Activated CD8-positive, alpha-beta memory T cell treated with anti-CD3 and anti-CD28 coated beads, Interleukin-2, amount 10 ng/mL, durations not matched to agents 7 days and 5 days (primary cell): ENCODE results near the gene TMEM233. TPM values are rescaled to one million over a fixed set of nuclear protein-coding genes. Genes with fewer than 3 reads are reported as not detected.
"Not testable (repeated sequence)": the region's sequence is repeated elsewhere in the genome, so short reads cannot be mapped to it uniquely, and the experiment has no call there.

Experiments
- ATAC-seq: fragments of 150-1000 bp; cut with Tn5 transposase; one replicate; pipeline ENCODE4 v1.10.0; 2021; ENCODE audit warnings: moderate library complexity
- CTCF ChIA-PET: fragments of 350-600 bp; sonication (Branson Sonifier 250); formaldehyde crosslinking; loops from one replicate; lab custom pipeline; 2021; ENCODE audit warnings: antibody characterized with exemption; lab: Charles Lee
- DNase-seq: peaks from one replicate; pipeline ENCODE4 v3.0.0-alpha.2; 2020
- H3K27ac Mint-ChIP-seq: one replicate; pipeline ENCODE4 v1.8.0; 2021; ENCODE audit warnings: mild to moderate bottlenecking, mixed read lengths
- H3K27me3 Mint-ChIP-seq: one replicate; pipeline ENCODE4 v1.8.0; 2021; ENCODE audit warnings: mixed read lengths
- H3K36me3 Mint-ChIP-seq: one replicate; pipeline ENCODE4 v1.8.0; 2021; ENCODE audit warnings: mild to moderate bottlenecking, mixed read lengths
- H3K4me1 Mint-ChIP-seq: one replicate; pipeline ENCODE4 v1.8.0; 2021; ENCODE audit warnings: mixed read lengths
- H3K4me3 Mint-ChIP-seq: one replicate; pipeline ENCODE4 v1.8.0; 2021; ENCODE audit warnings: mild to moderate bottlenecking, moderate library complexity, mixed read lengths
- H3K9me3 Mint-ChIP-seq: one replicate; pipeline ENCODE4 v1.8.0; 2022; ENCODE audit warnings: low read depth, mixed read lengths
- total RNA-seq, 2 experiments: library from RNA; stranded (reverse); gene quantifications; one replicate each; pipeline ENCODE4 v1.2.3, GENCODE V29; 2021

TMEM233 gene
- total RNA-seq, 2 experiments from 2014 or later: not detected

GRCh38 chr12:119649202-119649808 is 55.7 kb downstream of the TMEM233 start:
- H3K4me3 Mint-ChIP-seq: no peak overlapping the region
- H3K4me1 Mint-ChIP-seq: peaks cover 5% of the 10 kb centered on the region
- peaks cover 7% of the 10 kb centered on the region for H3K36me3 Mint-ChIP-seq
- DNase-seq (no peak), ATAC-seq (no peak)
- H3K27ac Mint-ChIP-seq: no peak overlapping the region
- H3K9me3 Mint-ChIP-seq: peaks cover 8% of the 10 kb centered on the region
- no peaks in the 10 kb centered on the region for H3K27me3 Mint-ChIP-seq
- CTCF ChIA-PET: interaction anchor here (0.9 to 2.1 kb wide), 8 partner anchors 9 to 205 kb away, joined by 3 to 9 read pairs (median 3); no protein-coding TSS in a partner anchor

- Mint-ChIP-seq H3K27me3 (no peaks in the 10 kb centered on the region), H3K4me1 (peaks cover 5% of the 10 kb centered on the region), H3K4me3 (no peak overlapping the region), H3K36me3 (peaks cover 10% of the 10 kb centered on the region), H3K9me3 (peaks cover 8% of the 10 kb centered on the region), H3K27ac (peak overlapping the region; percentile 15)
- CTCF ChIA-PET: no interaction called here
- no peak for ATAC-seq
- no peak for DNase-seq
Measured at GRCh38 chr12:119652665-119653064, 59.1 kb downstream of the TMEM233 start.

DNA sequence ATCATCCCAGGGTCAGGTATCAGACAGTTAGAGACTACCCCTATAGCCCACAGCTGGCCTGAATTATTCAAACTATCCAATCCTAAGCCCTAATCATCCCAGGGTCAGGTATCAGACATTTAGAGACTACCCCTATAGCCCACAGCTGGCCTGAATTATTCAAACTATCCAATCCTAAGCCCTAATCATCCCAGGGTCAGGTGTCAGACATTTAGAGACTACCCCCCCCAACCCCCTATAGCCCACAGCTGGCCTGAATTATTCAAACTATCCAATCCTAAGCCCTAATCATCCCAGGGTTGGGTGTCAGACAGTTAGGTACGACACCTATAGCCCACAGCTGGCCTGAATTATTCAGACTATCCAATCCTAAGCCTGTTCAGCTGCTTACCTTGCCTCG is 63.4 kb downstream of the TMEM233 start:
- H3K36me3 Mint-ChIP-seq, DNase-seq, CTCF ChIA-PET, H3K27me3 Mint-ChIP-seq, H3K4me3 Mint-ChIP-seq, H3K27ac Mint-ChIP-seq, ATAC-seq, H3K9me3 Mint-ChIP-seq: not testable (repeated sequence)
- peaks cover 13% of the 10 kb centered on the region for H3K4me1 Mint-ChIP-seq

DNA sequence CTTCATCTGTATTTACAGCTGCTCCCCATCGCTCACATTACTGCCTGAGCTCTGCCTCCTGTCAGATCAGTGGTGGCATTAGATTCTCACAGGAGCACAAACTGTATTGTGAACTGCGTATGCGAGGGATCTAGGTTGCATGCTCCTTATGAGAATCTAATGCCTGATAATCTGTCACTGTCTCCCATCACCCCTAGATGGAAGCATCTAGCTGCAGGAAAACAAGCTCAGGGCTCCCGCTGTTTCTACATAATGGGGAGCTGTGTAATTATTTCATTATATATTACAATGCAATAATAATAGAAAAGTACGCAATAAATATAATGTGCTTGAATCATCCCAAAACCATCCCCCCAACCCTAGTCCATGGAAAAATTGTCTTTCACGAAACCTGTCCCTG is 64.6 kb downstream of the TMEM233 start:
- not testable (repeated sequence) for H3K27ac Mint-ChIP-seq, DNase-seq, ATAC-seq, H3K36me3 Mint-ChIP-seq, H3K4me1 Mint-ChIP-seq, H3K9me3 Mint-ChIP-seq, H3K4me3 Mint-ChIP-seq, H3K27me3 Mint-ChIP-seq
- CTCF ChIA-PET: interaction anchor here (1.3 to 2.5 kb wide), 4 partner anchors 9 to 212 kb away, joined by 3 to 8 read pairs (median 4); partner anchors contain the start of gene PRKAB1

DNA sequence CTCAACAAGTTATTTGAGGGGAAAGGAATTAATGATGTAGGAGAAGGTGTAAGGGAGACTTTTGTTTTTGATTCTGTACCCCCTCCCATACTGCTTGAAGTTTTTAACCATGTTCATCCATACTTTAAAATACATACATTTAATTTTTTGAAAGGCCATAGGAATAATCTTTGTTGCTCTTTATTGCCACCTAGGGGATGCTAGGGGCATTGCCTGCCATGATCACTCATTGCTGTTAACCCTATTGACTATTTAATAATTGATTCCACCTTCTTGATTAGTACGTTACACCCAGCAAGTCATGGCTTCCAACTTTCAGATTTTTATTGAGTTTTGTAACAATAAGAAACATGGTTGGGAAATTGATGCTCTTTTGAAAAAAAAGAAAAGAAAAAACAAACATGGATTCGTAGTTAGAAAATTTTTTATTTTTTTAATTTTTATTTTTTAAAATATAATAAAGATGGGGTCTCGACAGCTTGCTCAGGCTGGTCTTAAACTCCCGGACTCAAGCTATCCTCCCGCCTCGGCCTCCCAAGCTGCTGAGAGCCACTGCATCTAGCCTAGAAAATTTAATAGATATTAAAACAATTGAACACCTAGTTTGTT is 65.8 kb downstream of the TMEM233 start:
- CTCF ChIA-PET: interaction anchor here (1.3 to 2.5 kb wide), 2 partner anchors 8 to 17 kb away, joined by 4 to 8 read pairs; partner anchors contain the start of gene PRKAB1
- ATAC-seq (peak; percentile 66), DNase-seq (peak; percentile 64)
- Mint-ChIP-seq H3K27ac (no peak overlapping the region), H3K36me3 (peaks cover 1% of the 10 kb centered on the region), H3K4me1 (peaks cover 7% of the 10 kb centered on the region), H3K4me3 (no peak overlapping the region), H3K9me3 (no peaks in the 10 kb centered on the region), H3K27me3 (peaks cover 4% of the 10 kb centered on the region)

GRCh38 chr12:119660076-119660475 is 66.5 kb downstream of the TMEM233 start:
- peak; percentile 60 for ATAC-seq
- no peak for DNase-seq
- H3K36me3 Mint-ChIP-seq: no peaks in the 10 kb centered on the region

GRCh38 chr12:119661882-119662281 is 68.3 kb downstream of the TMEM233 start:
- Mint-ChIP-seq H3K27me3 (peaks cover 4% of the 10 kb centered on the region), H3K27ac (no peak overlapping the region), H3K4me1 (peaks cover 16% of the 10 kb centered on the region), H3K9me3 (no peaks in the 10 kb centered on the region), H3K4me3 (no peak overlapping the region), H3K36me3 (no peaks in the 10 kb centered on the region)
- ATAC-seq (no peak), DNase-seq (no peak)
- CTCF ChIA-PET: interaction anchor here (0.9 to 1.8 kb wide), 2 partner anchors 13 to 217 kb away, joined by 4 read pairs; no protein-coding TSS in a partner anchor

More at GRCh38 chr12:119660076-119660475, 66.5 kb downstream of the TMEM233 start:
- Mint-ChIP-seq H3K9me3 (no peaks in the 10 kb centered on the region), H3K27me3 (peaks cover 4% of the 10 kb centered on the region), H3K4me3 (no peak overlapping the region), H3K4me1 (peaks cover 7% of the 10 kb centered on the region), H3K27ac (no peak overlapping the region)
- CTCF ChIA-PET: interaction anchor here (2.5 kb wide), 1 partner anchor 8 kb away, joined by 8 read pairs; the partner anchor contains the start of gene PRKAB1

DNA sequence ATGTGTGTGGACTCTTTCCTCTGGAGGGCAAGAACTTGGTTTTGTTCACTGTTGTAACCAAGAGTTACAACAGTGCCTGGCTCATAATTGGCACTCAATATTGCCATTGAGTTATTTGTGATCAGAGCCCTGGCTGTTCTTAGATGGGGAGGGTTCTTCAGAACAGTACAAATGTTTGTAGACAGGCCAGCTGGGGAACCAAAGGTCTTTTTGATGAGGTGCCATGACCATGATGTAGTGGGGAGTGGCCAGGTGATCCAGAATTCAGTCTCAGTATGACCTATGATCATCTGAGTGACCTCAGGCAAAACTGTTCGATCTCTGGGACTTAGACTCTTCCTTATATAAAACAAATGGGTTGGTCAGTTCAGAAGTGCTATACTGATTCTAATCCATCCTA is 71.1 kb downstream of the TMEM233 start:
- no peak for DNase-seq
- Mint-ChIP-seq H3K36me3 (peaks cover 4% of the 10 kb centered on the region), H3K27me3 (peaks cover 4% of the 10 kb centered on the region), H3K27ac (no peak overlapping the region), H3K4me1 (peaks cover 31% of the 10 kb centered on the region), H3K4me3 (no peak overlapping the region), H3K9me3 (no peaks in the 10 kb centered on the region)
- CTCF ChIA-PET: interaction anchor here (1.1 kb wide), 1 partner anchor 8 kb away, joined by 3 read pairs; no protein-coding TSS in a partner anchor
- no peak for ATAC-seq

DNA sequence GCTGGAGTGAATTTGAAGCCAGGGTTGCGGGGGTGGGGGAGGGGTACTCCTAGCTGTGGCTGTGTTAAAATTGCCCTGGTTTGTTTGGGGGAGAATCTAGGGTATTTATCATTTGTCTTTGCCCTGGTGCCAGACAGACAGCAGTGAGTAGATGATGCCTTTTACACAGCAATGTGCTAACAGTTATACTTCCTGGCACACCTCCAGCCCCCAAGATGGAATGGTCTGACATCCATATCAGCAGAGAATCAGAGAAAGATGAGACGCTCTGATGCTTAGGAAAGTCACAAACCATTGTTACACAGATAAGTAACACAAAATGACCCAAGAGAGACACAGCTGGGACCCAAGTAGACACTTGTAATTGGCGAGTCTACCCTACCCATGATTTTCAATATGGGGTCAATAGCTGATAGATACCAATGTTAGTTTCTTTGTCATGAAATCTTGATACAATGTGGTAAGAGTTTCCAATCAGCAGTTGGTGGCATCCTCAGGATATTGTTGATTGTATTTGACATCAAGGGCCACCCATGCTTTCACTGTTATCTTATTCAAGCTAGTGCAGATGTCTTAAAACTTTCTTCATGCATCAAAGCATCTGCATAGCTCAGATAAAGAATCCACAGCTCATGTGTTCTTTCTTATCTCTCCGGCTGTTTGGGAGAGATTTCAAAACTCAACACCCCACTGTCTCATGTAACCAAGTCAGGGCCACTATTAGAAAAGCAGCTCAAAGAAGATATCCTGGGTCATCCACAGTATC is 71.8 kb downstream of the TMEM233 start:
- DNase-seq (no peak), ATAC-seq (no peak)
- Mint-ChIP-seq H3K36me3 (peaks cover 11% of the 10 kb centered on the region), H3K27ac (no peak overlapping the region), H3K4me3 (no peak overlapping the region), H3K27me3 (peaks cover 4% of the 10 kb centered on the region), H3K4me1 (peaks cover 31% of the 10 kb centered on the region), H3K9me3 (no peaks in the 10 kb centered on the region)
- CTCF ChIA-PET: interaction anchor here (1.1 to 1.2 kb wide), 2 partner anchors 9 to 221 kb away, joined by 3 read pairs; no protein-coding TSS in a partner anchor

DNA sequence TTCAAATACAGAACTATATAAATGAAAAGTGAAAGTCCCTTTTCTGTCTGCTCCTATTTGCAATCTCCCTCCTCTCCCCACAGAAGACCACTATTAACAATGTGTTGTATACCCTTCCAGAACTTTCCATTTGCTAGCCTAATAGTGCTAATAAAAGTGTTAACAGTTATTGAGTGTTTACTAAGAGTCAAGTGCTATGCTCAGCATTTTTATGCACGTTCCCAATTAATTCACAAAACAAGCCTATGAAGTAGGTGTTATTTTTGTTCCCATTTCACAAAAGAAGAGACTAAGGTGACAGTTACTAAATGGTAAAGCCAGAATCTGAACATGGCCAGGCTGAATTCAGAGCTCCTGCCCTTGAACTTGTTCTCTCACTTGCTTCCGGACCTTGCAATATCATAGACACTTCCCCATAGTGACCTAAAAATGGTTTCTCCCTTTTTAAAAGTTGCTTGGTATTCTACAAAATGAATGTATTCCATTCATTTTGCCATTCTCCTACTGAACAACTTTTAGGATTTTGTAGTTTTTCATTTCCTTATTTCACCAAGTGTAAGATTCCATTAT is 72.7 kb downstream of the TMEM233 start:
- peaks cover 19% of the 10 kb centered on the region for H3K36me3 Mint-ChIP-seq
- peak overlapping the region; percentile 54 for H3K27ac Mint-ChIP-seq
- no peak for DNase-seq
- H3K4me3 Mint-ChIP-seq: peak overlapping the region; percentile 9
- ATAC-seq: no peak
- H3K4me1 Mint-ChIP-seq: peaks cover 40% of the 10 kb centered on the region
- H3K27me3 Mint-ChIP-seq: peaks cover 4% of the 10 kb centered on the region
- no peaks in the 10 kb centered on the region for H3K9me3 Mint-ChIP-seq
- CTCF ChIA-PET: interaction anchor here (1.2 kb wide), 1 partner anchor 222 kb away, joined by 3 read pairs; no protein-coding TSS in a partner anchor

DNA sequence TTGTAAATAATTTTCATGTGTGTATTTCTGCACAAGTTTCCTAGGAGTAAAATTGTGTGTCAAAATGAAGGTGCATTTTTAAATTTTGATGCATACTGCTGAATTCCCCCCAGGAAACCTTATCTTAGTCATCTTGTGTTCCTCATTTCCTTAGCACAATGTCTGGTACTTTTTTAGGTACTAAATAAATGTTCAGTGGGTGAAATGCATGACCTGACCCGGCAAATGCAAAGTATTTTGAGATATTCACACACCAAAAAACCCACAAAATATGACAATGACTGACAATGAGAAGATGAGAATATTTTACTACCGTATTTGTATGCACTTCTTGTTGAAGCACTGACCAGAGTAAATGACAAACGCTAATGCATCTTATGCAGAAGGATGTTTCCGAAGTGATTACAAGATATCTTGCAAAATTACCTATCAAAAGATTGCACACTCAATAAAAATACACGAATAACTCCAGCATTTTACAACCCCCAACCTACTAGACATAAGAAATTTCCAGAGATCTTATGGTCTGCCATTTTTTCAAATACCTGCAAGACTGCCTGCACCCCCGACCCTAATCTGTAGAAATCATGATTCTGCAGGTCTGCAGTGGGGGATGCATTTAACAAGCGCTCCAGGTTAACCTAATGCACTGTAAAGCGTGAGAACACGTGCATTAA is 73.5 kb downstream of the TMEM233 start:
- DNase-seq (no peak), ATAC-seq (no peak)
- no peaks in the 10 kb centered on the region for H3K9me3 Mint-ChIP-seq
- H3K27ac Mint-ChIP-seq: peak overlapping the region; percentile 94
- H3K27me3 Mint-ChIP-seq: no peaks in the 10 kb centered on the region
- CTCF ChIA-PET: interaction anchor here (0.9 to 1.6 kb wide), 12 partner anchors 8 to 1546 kb away, joined by 3 to 8 read pairs (median 4); no protein-coding TSS in a partner anchor
- peak overlapping the region; percentile 88 for H3K4me3 Mint-ChIP-seq
- H3K36me3 Mint-ChIP-seq: peaks cover 25% of the 10 kb centered on the region
- H3K4me1 Mint-ChIP-seq: peaks cover 46% of the 10 kb centered on the region

GRCh38 chr12:119667577-119668323 is 74.2 kb downstream of the TMEM233 start, which contains the start of gene PRKAB1:
Gene PRKAB1, plus strand, starts transcription at chr12:119668133. Its CDS starts 112 bp downstream, at chr12:119668245.
- Mint-ChIP-seq H3K4me3 (peak within 1 kb of the TSS; percentile 88), H3K36me3 (peaks cover 32% of the 10 kb centered on the region), H3K27ac (peak within 1 kb of the TSS; percentile 94), H3K9me3 (no peaks in the 10 kb centered on the region), H3K4me1 (peaks cover 52% of the 10 kb centered on the region), H3K27me3 (no peaks in the 10 kb centered on the region)
- DNase-seq: peak; percentile 98
- CTCF ChIA-PET: interaction anchor here (0.7 to 1.6 kb wide), 13 partner anchors 9 to 1547 kb away, joined by 3 to 8 read pairs (median 4); no protein-coding TSS in a partner anchor
- peak; percentile 99 for ATAC-seq
